ENCODE measurements around the gene GSTK1.

The GSTK1 gene

GRCh38 chr7:143300959-143301935 is 38.0 kb downstream of the GSTK1 start:
- Histone ChIP-seq H3K36me3 (peaks cover 76 to 83% (median 77%) of the 10 kb centered on the region in 3 donors), H3K4me3 (no peak overlapping the region), H3K4me1 (peaks cover 0 to 19% (median 10%) of the 10 kb centered on the region in 4 donors), H3K27ac (no peak overlapping the region), H3K9me3 (no peaks in the 10 kb centered on the region), H3K27me3 (no peaks in the 10 kb centered on the region)
- DNase-seq, result no peak
- intact Hi-C loops (cut with DNase I; ENCODE audit: low total_unique reads), result no loop called here
- TF ChIP-seq CTCF (IDR thresholded peaks at IDR 0.05), result no peak

GRCh38 chr7:143303733-143304132 is 40.5 kb downstream of the GSTK1 start:
- no peak for DNase-seq
- Histone ChIP-seq H3K4me1 (peaks cover 0 to 5% (median 0%) of the 10 kb centered on the region in 4 donors), H3K4me3 (no peak overlapping the region), H3K27me3 (no peaks in the 10 kb centered on the region), H3K36me3 (peaks cover 81 to 97% (median 82%) of the 10 kb centered on the region in 3 donors), H3K9me3 (no peaks in the 10 kb centered on the region), H3K27ac (no peak overlapping the region)
- intact Hi-C loops (cut with DNase I; ENCODE audit: low total_unique reads), result loop anchor here (2.0 kb wide), 1 partner anchor 63 kb away; no protein-coding TSS in a partner anchor
- TF ChIP-seq CTCF (IDR thresholded peaks at IDR 0.05), result no peak

- no peak for TF ChIP-seq CTCF (IDR thresholded peaks at IDR 0.05)
- no peak for DNase-seq
- H3K4me1 ChIP-seq, result no peaks in the 10 kb centered on the region
- intact Hi-C loops (cut with DNase I; ENCODE audit: low total_unique reads), result loop anchor here (2.0 kb wide), 1 partner anchor 64 kb away; no protein-coding TSS in a partner anchor
- H3K27ac ChIP-seq, result no peak overlapping the region
- peaks cover 71 to 96% (median 76%) of the 10 kb centered on the region in 3 donors for H3K36me3 ChIP-seq
- H3K4me3 ChIP-seq, result no peak overlapping the region
- no peaks in the 10 kb centered on the region for H3K9me3 ChIP-seq
- H3K27me3 ChIP-seq, result no peaks in the 10 kb centered on the region
Measured at GRCh38 chr7:143304938-143305337, 41.7 kb downstream of the GSTK1 start.

GRCh38 chr7:143305423-143306070 is 42.3 kb downstream of the GSTK1 start:
- no peak overlapping the region for H3K27ac ChIP-seq
- intact Hi-C loops (cut with DNase I; ENCODE audit: low total_unique reads), result loop anchor here (2.0 kb wide), 1 partner anchor 65 kb away; no protein-coding TSS in a partner anchor
- peak; percentile 53 to 60 for TF ChIP-seq CTCF (IDR thresholded peaks at IDR 0.05)

GRCh38 chr7:143308632-143309031 is 45.4 kb downstream of the GSTK1 start:
- Histone ChIP-seq H3K27ac (no peak overlapping the region), H3K4me3 (no peak overlapping the region), H3K4me1 (no peaks in the 10 kb centered on the region), H3K9me3 (no peaks in the 10 kb centered on the region), H3K36me3 (peaks cover 35 to 61% (median 40%) of the 10 kb centered on the region in 3 donors), H3K27me3 (no peaks in the 10 kb centered on the region)
- DNase-seq, result no peak
- TF ChIP-seq CTCF (IDR thresholded peaks at IDR 0.05), result no peak
- intact Hi-C loops (cut with DNase I; ENCODE audit: low total_unique reads), result no loop called here

More at GRCh38 chr7:143305423-143306070, 42.3 kb downstream of the GSTK1 start:
- no peaks in the 10 kb centered on the region for H3K4me1 ChIP-seq
- peaks cover 65 to 89% (median 70%) of the 10 kb centered on the region in 3 donors for H3K36me3 ChIP-seq
- H3K9me3 ChIP-seq, result no peaks in the 10 kb centered on the region
- DNase-seq, result peak in 1 of 2 donors; percentile 53
- H3K27me3 ChIP-seq, result no peaks in the 10 kb centered on the region
- no peak overlapping the region for H3K4me3 ChIP-seq
